ENCODE measurements around the gene OSTF1.

The OSTF1 gene

GRCh38 chr9:75184471-75184870 lies 96.2 kb downstream of the OSTF1 start:
- Mint-ChIP-seq H3K36me3 (ENCODE audit: low read depth) (peaks cover 3% of the 10 kb centered on the region), H3K4me3 (no peak overlapping the region), H3K4me1 (peaks cover 8% of the 10 kb centered on the region), H3K9me3 (no peaks in the 10 kb centered on the region), H3K27ac (no peak overlapping the region), H3K27me3 (no peaks in the 10 kb centered on the region)
- DNase-seq (no peak), ATAC-seq (no peak)

GRCh38 chr9:75185585-75186170 lies 97.4 kb downstream of the OSTF1 start:
- Mint-ChIP-seq H3K36me3 (ENCODE audit: low read depth) (peaks cover 3% of the 10 kb centered on the region), H3K4me3 (no peak overlapping the region), H3K4me1 (peaks cover 8% of the 10 kb centered on the region), H3K9me3 (no peaks in the 10 kb centered on the region), H3K27me3 (no peaks in the 10 kb centered on the region), H3K27ac (peak overlapping the region; percentile 1)
- ATAC-seq = peak; percentile 66
- peak; percentile 62 for DNase-seq

- peaks cover 8% of the 10 kb centered on the region for H3K4me1 Mint-ChIP-seq
- H3K27ac Mint-ChIP-seq = no peak overlapping the region
- no peaks in the 10 kb centered on the region for H3K27me3 Mint-ChIP-seq
- peaks cover 3% of the 10 kb centered on the region for H3K36me3 Mint-ChIP-seq (ENCODE audit: low read depth)
- H3K9me3 Mint-ChIP-seq = no peaks in the 10 kb centered on the region
- no peak overlapping the region for H3K4me3 Mint-ChIP-seq
- DNase-seq = no peak
- ATAC-seq = no peak
Observed at GRCh38 chr9:75186767-75187380, 98.6 kb downstream of the OSTF1 start.

- Mint-ChIP-seq H3K4me1 (peaks cover 8% of the 10 kb centered on the region), H3K36me3 (ENCODE audit: low read depth) (no peaks in the 10 kb centered on the region), H3K9me3 (no peaks in the 10 kb centered on the region), H3K27me3 (no peaks in the 10 kb centered on the region), H3K27ac (no peak overlapping the region), H3K4me3 (no peak overlapping the region)
- no peak for DNase-seq
- ATAC-seq = peak; percentile 68
Observed at GRCh38 chr9:75188756-75189155, 100.4 kb downstream of the OSTF1 start.

- no peak overlapping the region for H3K4me3 Mint-ChIP-seq
- no peak overlapping the region for H3K27ac Mint-ChIP-seq
- H3K4me1 Mint-ChIP-seq = peaks cover 7% of the 10 kb centered on the region
- H3K27me3 Mint-ChIP-seq = no peaks in the 10 kb centered on the region
- ATAC-seq (peak; percentile 15), DNase-seq (no peak)
- H3K36me3 Mint-ChIP-seq (ENCODE audit: low read depth) = no peaks in the 10 kb centered on the region
- no peaks in the 10 kb centered on the region for H3K9me3 Mint-ChIP-seq
Observed at GRCh38 chr9:75190762-75191161, 102.4 kb downstream of the OSTF1 start.

All from activated naive CD8-positive, alpha-beta T cell treated with anti-CD3 and anti-CD28 coated beads, Interleukin-2, amount 50 U/mL, for 24 hours (primary cell).